Measurements from ENCODE around the gene ITLN1.

DNA sequence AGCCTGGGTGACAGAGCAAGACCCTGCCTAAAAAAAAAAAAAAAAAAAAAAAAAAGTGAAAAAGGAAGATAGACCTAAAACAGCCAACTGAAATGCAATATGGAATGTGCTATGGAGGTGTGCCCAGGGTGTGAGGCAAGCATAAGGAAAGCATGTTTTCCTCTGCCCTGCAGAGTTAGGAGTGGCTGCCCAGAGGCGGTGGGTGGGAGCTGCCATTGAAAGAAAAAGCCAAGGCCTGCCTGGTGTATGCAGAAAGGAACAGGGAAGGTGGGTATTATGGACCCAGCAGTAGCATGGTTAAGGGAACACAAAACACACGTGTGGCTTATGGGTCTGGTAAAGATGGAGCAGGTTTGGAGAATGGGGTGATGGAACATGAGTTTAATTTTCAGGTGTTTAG is 31.2 kb downstream of the ITLN1 start:
- TF ChIP-seq CTCF (IDR thresholded peaks at IDR 0.05 in 8 of 11, conservative IDR thresholded peaks at IDR 0.05 in 3 of 11), result no peak
- no peak for TF ChIP-seq POLR2A (IDR thresholded peaks at IDR 0.05)
- TF ChIP-seq POLR2AphosphoS5 (IDR thresholded peaks at IDR 0.05), result no peak
